ENCODE measurements around the gene KATNB1. TPM values are rescaled to one million over a fixed set of nuclear protein-coding genes. Genes with fewer than 3 reads are reported as not detected.

The KATNB1 gene
- total and polyA plus RNA-seq, 2 donors (not counting 1 experiment from before 2014, with no cell fraction given), result 6.7 to 15.2 TPM

GRCh38 chr16:57747496-57747895 is 11.9 kb downstream of the KATNB1 start:
- Histone ChIP-seq H3K4me3 (replicated peaks in 1 of 4; ENCODE audit: control extremely low read depth in 1 of 4, insufficient read depth in 1 of 4, low read depth in 3 of 4, low read length in 4 of 4) (no peak overlapping the region), H4K20me1 (ENCODE audit: control insufficient read depth, extremely low read depth, insufficient read depth, low read length) (no peaks in the 10 kb centered on the region), H3K4me2 (ENCODE audit: extremely low read depth, insufficient read depth, low read length) (no peak overlapping the region), H3K36me3 (ENCODE audit: control insufficient read depth, insufficient read depth, low read length) (no peaks in the 10 kb centered on the region), H3K27me3 (ENCODE audit: control insufficient read depth, insufficient read depth, low read length) (no peaks in the 10 kb centered on the region), H3K79me2 (ENCODE audit: control insufficient read depth, insufficient read depth, low read length) (no peaks in the 10 kb centered on the region), H3K9me3 (ENCODE audit: control insufficient read depth, insufficient read depth, low read depth, low read length) (no peaks in the 10 kb centered on the region), H3K27ac (ENCODE audit: insufficient read depth, low read length) (no peak overlapping the region), H2AFZ (ENCODE audit: low read length) (no peak overlapping the region), H3K4me1 (ENCODE audit: control insufficient read depth, extremely low read depth, insufficient read depth, low read length) (no peaks in the 10 kb centered on the region), H3K9ac (ENCODE audit: insufficient read depth, low read length) (no peak overlapping the region)
- DNase-seq (ENCODE audit: low read depth in 2 of 2), result no peak
- no peak for TF ChIP-seq CTCF (conservative IDR thresholded peaks at IDR 0.05 in 1 of 2, IDR thresholded peaks at IDR 0.05 in 1 of 2; ENCODE audit: low read depth in 1 of 2, low read length in 2 of 2)
- no peak for TF ChIP-seq EZH2 (IDR thresholded peaks at IDR 0.05; ENCODE audit: low read length, missing control alignments)

GRCh38 chr16:57747996-57748395 is 12.4 kb downstream of the KATNB1 start:
- Histone ChIP-seq H3K36me3 (ENCODE audit: control insufficient read depth, insufficient read depth, low read length) (no peaks in the 10 kb centered on the region), H3K9ac (ENCODE audit: insufficient read depth, low read length) (no peak overlapping the region), H3K27ac (ENCODE audit: insufficient read depth, low read length) (no peak overlapping the region), H4K20me1 (ENCODE audit: control insufficient read depth, extremely low read depth, insufficient read depth, low read length) (no peaks in the 10 kb centered on the region), H3K79me2 (ENCODE audit: control insufficient read depth, insufficient read depth, low read length) (no peaks in the 10 kb centered on the region), H2AFZ (ENCODE audit: low read length) (no peak overlapping the region), H3K4me3 (replicated peaks in 1 of 4; ENCODE audit: control extremely low read depth in 1 of 4, insufficient read depth in 1 of 4, low read depth in 3 of 4, low read length in 4 of 4) (no peak overlapping the region), H3K27me3 (ENCODE audit: control insufficient read depth, insufficient read depth, low read length) (no peaks in the 10 kb centered on the region), H3K4me2 (ENCODE audit: extremely low read depth, insufficient read depth, low read length) (no peak overlapping the region), H3K4me1 (ENCODE audit: control insufficient read depth, extremely low read depth, insufficient read depth, low read length) (no peaks in the 10 kb centered on the region), H3K9me3 (ENCODE audit: control insufficient read depth, insufficient read depth, low read depth, low read length) (no peaks in the 10 kb centered on the region)
- TF ChIP-seq CTCF (conservative IDR thresholded peaks at IDR 0.05 in 1 of 2, IDR thresholded peaks at IDR 0.05 in 1 of 2; ENCODE audit: low read depth in 1 of 2, low read length in 2 of 2) (no peak), EZH2 (IDR thresholded peaks at IDR 0.05; ENCODE audit: low read length, missing control alignments) (no peak)
- DNase-seq (ENCODE audit: low read depth in 2 of 2), result no peak

DNA sequence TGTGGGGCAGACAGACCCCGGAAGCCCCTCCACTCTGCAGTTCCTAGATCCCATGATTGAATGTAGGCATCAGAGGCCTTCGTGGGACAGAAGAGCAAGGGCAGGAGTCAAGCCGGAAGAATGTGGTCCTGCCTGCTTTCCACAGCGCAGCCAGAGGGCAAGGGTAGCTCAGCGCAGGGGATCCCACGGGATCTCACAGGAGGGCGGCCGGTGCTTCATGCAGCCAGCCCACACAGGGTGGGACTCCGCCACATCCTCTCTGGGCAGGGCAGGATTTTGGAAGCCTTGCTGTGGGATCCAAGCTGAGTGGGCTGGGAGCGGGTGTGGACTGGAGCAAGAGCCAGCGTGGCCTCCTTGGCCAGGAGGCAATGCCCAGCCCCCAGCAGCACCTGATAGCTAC is 13.0 kb downstream of the KATNB1 start:
- Histone ChIP-seq H3K4me3 (replicated peaks in 1 of 4; ENCODE audit: control extremely low read depth in 1 of 4, insufficient read depth in 1 of 4, low read depth in 3 of 4, low read length in 4 of 4) (no peak overlapping the region), H3K27ac (ENCODE audit: insufficient read depth, low read length) (no peak overlapping the region), H4K20me1 (ENCODE audit: control insufficient read depth, extremely low read depth, insufficient read depth, low read length) (no peaks in the 10 kb centered on the region), H3K36me3 (ENCODE audit: control insufficient read depth, insufficient read depth, low read length) (peaks cover 2% of the 10 kb centered on the region), H3K4me2 (ENCODE audit: extremely low read depth, insufficient read depth, low read length) (no peak overlapping the region), H2AFZ (ENCODE audit: low read length) (no peak overlapping the region), H3K4me1 (ENCODE audit: control insufficient read depth, extremely low read depth, insufficient read depth, low read length) (no peaks in the 10 kb centered on the region), H3K79me2 (ENCODE audit: control insufficient read depth, insufficient read depth, low read length) (no peaks in the 10 kb centered on the region), H3K9ac (ENCODE audit: insufficient read depth, low read length) (no peak overlapping the region), H3K27me3 (ENCODE audit: control insufficient read depth, insufficient read depth, low read length) (no peaks in the 10 kb centered on the region), H3K9me3 (ENCODE audit: control insufficient read depth, insufficient read depth, low read depth, low read length) (no peaks in the 10 kb centered on the region)
- DNase-seq (ENCODE audit: low read depth in 2 of 2), result no peak
- no peak for TF ChIP-seq EZH2 (IDR thresholded peaks at IDR 0.05; ENCODE audit: low read length, missing control alignments)
- TF ChIP-seq CTCF (conservative IDR thresholded peaks at IDR 0.05 in 1 of 2, IDR thresholded peaks at IDR 0.05 in 1 of 2; ENCODE audit: low read depth in 1 of 2, low read length in 2 of 2), result no peak
